Vagina (tissue), 2 donors: Measurements from ENCODE around the gene AATK. TPM values are rescaled to one million over a fixed set of nuclear protein-coding genes. Genes with fewer than 3 reads are reported as not detected.

Source experiments
- DNase-seq, 2 donors: peaks; one replicate each; pipeline ENCODE4 v3.0.0-alpha.2; 2017; ENCODE audit errors: extremely low spot score in 2 of 2
- H3K27ac ChIP-seq: fragments of 200-600 bp; sonication (generic); one replicate; pipeline ENCODE4 v1.5.1; 2019
- H3K27me3 ChIP-seq: fragments of 200-600 bp; sonication (generic); one replicate; pipeline ENCODE4 v1.5.1; 2019
- H3K36me3 ChIP-seq, 2 donors: fragments of 200-600 bp; sonication (generic); one replicate each; pipeline ENCODE4 v1.5.1; 2017 to 2019
- H3K4me1 ChIP-seq: fragments of 200-600 bp; sonication (generic); one replicate; pipeline ENCODE4 v1.5.1; 2019
- H3K4me3 ChIP-seq, 2 donors: fragments of 200-600 bp; sonication (generic); 1 replicate in 1 of 2; 2 replicates in 1 of 2; pipeline ENCODE4 v1.5.1; 2016 to 2019
- H3K9me3 ChIP-seq: fragments of 200-600 bp; sonication (generic); one replicate; pipeline ENCODE4 v1.5.1; 2019
- CTCF ChIP-seq, 3 experiments: fragments of 450-650 bp in 2 of 3; fragments of 200-600 bp in 1 of 3; sonication (generic) in 1 of 3; IDR thresholded peaks; one replicate each; pipeline ENCODE4 v1.5.1; 2017 to 2019; ENCODE audit warnings: antibody characterized with exemption in 3 of 3, mild to moderate bottlenecking in 2 of 3, moderate library complexity in 2 of 3
- POLR2A ChIP-seq, 2 donors: fragments of 450-650 bp; IDR thresholded peaks; one replicate each; pipeline ENCODE4 v1.6.1; 2017; ENCODE audit warnings: antibody characterized with exemption in 2 of 2, mild to moderate bottlenecking in 2 of 2, moderate library complexity in 2 of 2
- POLR2AphosphoS5 ChIP-seq, 2 donors: sonication (generic); formaldehyde crosslinking; IDR thresholded peaks; one replicate each; pipeline ENCODE4 v1.9.0; 2017; ENCODE audit warnings: antibody characterized with exemption in 2 of 2, mild to moderate bottlenecking in 2 of 2, low read depth in 1 of 2; ENCODE audit not compliant: insufficient read depth in 1 of 2
- intact Hi-C: fragments of 100-400 bp; cut with DNase I; formaldehyde crosslinking; loops from one replicate; pipeline ENCODE4 v1.15.1; 2023
- total RNA-seq: library from RNA; depleted of rRNA; stranded (reverse); fragments of >200 nt; gene quantifications from one replicate; pipeline ENCODE4 v1.2.3, GENCODE V29; 2016

AATK gene
- total RNA-seq, 1 donor from 2014 or later, result 6.4 TPM

GRCh38 chr17:81076141-81076679 lies 89.8 kb downstream of the AATK start:
- Histone ChIP-seq H3K9me3 (no peaks in the 10 kb centered on the region), H3K4me3 (no peak overlapping the region), H3K27me3 (no peaks in the 10 kb centered on the region), H3K27ac (no peak overlapping the region), H3K4me1 (peaks cover 31% of the 10 kb centered on the region), H3K36me3 (no peaks in the 10 kb centered on the region)
- intact Hi-C loops, result no loop called here
- no peak for DNase-seq
- TF ChIP-seq POLR2AphosphoS5 (IDR thresholded peaks at IDR 0.05; ENCODE audit: insufficient read depth in 1 of 2, low read depth in 1 of 2) (no peak), CTCF (IDR thresholded peaks at IDR 0.05) (no peak), POLR2A (IDR thresholded peaks at IDR 0.05) (no peak)

- no peak for TF ChIP-seq POLR2A (IDR thresholded peaks at IDR 0.05)
- TF ChIP-seq CTCF (IDR thresholded peaks at IDR 0.05), result no peak
- no peak for TF ChIP-seq POLR2AphosphoS5 (IDR thresholded peaks at IDR 0.05; ENCODE audit: insufficient read depth in 1 of 2, low read depth in 1 of 2)
- H3K27ac ChIP-seq, result no peak overlapping the region
Observed at GRCh38 chr17:81075307-81075706, 90.7 kb downstream of the AATK start.

GRCh38 chr17:81074875-81075274 lies 91.1 kb downstream of the AATK start:
- Histone ChIP-seq H3K4me3 (no peak overlapping the region), H3K9me3 (no peaks in the 10 kb centered on the region), H3K36me3 (no peaks in the 10 kb centered on the region), H3K27me3 (no peaks in the 10 kb centered on the region), H3K27ac (no peak overlapping the region), H3K4me1 (peaks cover 30% of the 10 kb centered on the region)
- TF ChIP-seq POLR2AphosphoS5 (IDR thresholded peaks at IDR 0.05; ENCODE audit: insufficient read depth in 1 of 2, low read depth in 1 of 2), result no peak
- no peak for TF ChIP-seq POLR2A (IDR thresholded peaks at IDR 0.05)
- TF ChIP-seq CTCF (IDR thresholded peaks at IDR 0.05), result no peak
- DNase-seq, result no peak
- intact Hi-C loops, result no loop called here

More at GRCh38 chr17:81075307-81075706, 90.7 kb downstream of the AATK start:
- intact Hi-C loops, result no loop called here
- no peaks in the 10 kb centered on the region for H3K27me3 ChIP-seq
- H3K9me3 ChIP-seq, result no peaks in the 10 kb centered on the region
- peaks cover 30% of the 10 kb centered on the region for H3K4me1 ChIP-seq
- H3K4me3 ChIP-seq, result no peak overlapping the region
- H3K36me3 ChIP-seq, result no peaks in the 10 kb centered on the region
- DNase-seq, result no peak

- DNase-seq, result no peak
- intact Hi-C loops, result no loop called here
- H3K27ac ChIP-seq, result no peak overlapping the region
- H3K4me3 ChIP-seq, result no peak overlapping the region
- H3K9me3 ChIP-seq, result no peaks in the 10 kb centered on the region
- no peaks in the 10 kb centered on the region for H3K36me3 ChIP-seq
- no peak for TF ChIP-seq CTCF (IDR thresholded peaks at IDR 0.05)
- H3K27me3 ChIP-seq, result no peaks in the 10 kb centered on the region
- peaks cover 30% of the 10 kb centered on the region for H3K4me1 ChIP-seq
Observed at GRCh38 chr17:81073967-81074839, 91.8 kb downstream of the AATK start.
